Loucy (cell line): ENCODE results near the gene EEPD1.

Experiments
- H2AFZ ChIP-seq: fragments of 200-600 bp; sonication (generic); 2 replicates; pipeline ENCODE4 v1.6.0; 2016; ENCODE audit warnings: antibody characterized with exemption, mild to moderate bottlenecking, low read length, moderate library complexity
- H3F3A ChIP-seq: fragments of 200-600 bp; 2 replicates; pipeline ENCODE4 v1.6.0; 2016; ENCODE audit warnings: antibody characterized with exemption, low read depth, mild to moderate bottlenecking
- H3K27me3 ChIP-seq: fragments of 200-600 bp; sonication (generic); 2 replicates; pipeline ENCODE4 v1.6.1; 2014; ENCODE audit warnings: low read length, mild to moderate bottlenecking; ENCODE audit not compliant: insufficient read depth, poor library complexity, severe bottlenecking
- H3K36me3 ChIP-seq: fragments of 200-600 bp; sonication (generic); 2 replicates; pipeline ENCODE4 v1.6.1; 2016; ENCODE audit warnings: low read length; ENCODE audit not compliant: insufficient read depth
- H3K4me1 ChIP-seq: fragments of 200-600 bp; sonication (generic); 2 replicates; pipeline ENCODE4 v1.5.1; 2014; ENCODE audit warnings: low read length, mild to moderate bottlenecking; ENCODE audit not compliant: insufficient read depth, poor library complexity, severe bottlenecking
- H3K4me2 ChIP-seq: fragments of 200-600 bp; sonication (generic); 2 replicates; pipeline ENCODE4 v1.6.0; 2014; ENCODE audit warnings: antibody characterized with exemption, low read length, low read depth, mild to moderate bottlenecking; ENCODE audit not compliant: poor library complexity, severe bottlenecking
- H3K4me3 ChIP-seq: fragments of 200-600 bp; sonication (generic); 2 replicates; pipeline ENCODE4 v1.5.1; 2014; ENCODE audit warnings: low read length, mild to moderate bottlenecking, mixed read lengths; ENCODE audit not compliant: poor library complexity, severe bottlenecking
- H3K79me2 ChIP-seq: fragments of 200-600 bp; sonication (generic); 2 replicates; pipeline ENCODE4 v1.6.1; 2014; ENCODE audit warnings: low read length; ENCODE audit not compliant: insufficient read depth
- H3K9ac ChIP-seq: fragments of 200-600 bp; sonication (generic); 2 replicates; pipeline ENCODE4 v1.6.0; 2014; ENCODE audit warnings: mild to moderate bottlenecking, low read depth, low read length, moderate library complexity; ENCODE audit not compliant: poor library complexity, severe bottlenecking
- H3K9me2 ChIP-seq: fragments of 200-600 bp; sonication (generic); replicated peaks from 2 replicates; pipeline ENCODE4 v1.6.1; 2016; ENCODE audit warnings: low read depth, low read length, mixed read lengths
- H3K9me3 ChIP-seq: fragments of 200-600 bp; sonication (generic); 2 replicates; pipeline ENCODE4 v1.6.1; 2014; ENCODE audit warnings: mild to moderate bottlenecking, antibody characterized with exemption, low read length, low read depth; ENCODE audit not compliant: insufficient read depth
- H4K20me1 ChIP-seq: fragments of 200-600 bp; sonication (generic); 2 replicates; pipeline ENCODE4 v1.6.0; 2014; ENCODE audit warnings: antibody characterized with exemption, low read length, mild to moderate bottlenecking; ENCODE audit not compliant: insufficient read depth, poor library complexity, severe bottlenecking
- EZH2phosphoT487 ChIP-seq: fragments of 200-600 bp; IDR thresholded peaks from 2 replicates; pipeline ENCODE4 v1.6.1; 2018; ENCODE audit warnings: antibody characterized with exemption, mild to moderate bottlenecking, moderate library complexity, borderline replicate concordance
- TF ChIP-seq, protein P1 (sequence below): fragments of 200-600 bp; sonication (generic); conservative IDR thresholded peaks from 2 replicates; pipeline ENCODE4 v1.5.1; 2014; ENCODE audit warnings: mild to moderate bottlenecking, antibody characterized with exemption, low read length

The EEPD1 gene

DNA sequence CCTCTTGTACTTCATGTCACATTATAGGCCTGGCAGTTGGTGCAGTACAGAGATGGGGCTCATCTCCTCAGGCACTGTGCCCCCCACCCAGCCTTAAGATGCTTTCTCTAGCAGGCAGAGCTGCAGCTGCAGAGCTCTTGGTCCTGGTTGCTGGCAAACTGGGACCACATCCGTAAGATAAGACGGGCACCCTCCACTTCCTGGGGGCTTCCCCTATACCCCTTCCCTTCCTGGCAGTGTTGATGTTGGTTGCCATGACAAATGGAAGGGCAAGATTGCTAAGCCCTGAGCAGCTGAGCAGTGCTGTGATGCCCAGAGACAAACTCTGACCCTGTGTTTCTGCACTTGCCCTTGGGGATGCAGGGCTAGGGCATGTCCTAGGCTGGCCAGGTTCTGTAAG is 133.2 kb downstream of the EEPD1 start:
- no peaks in the 10 kb centered on the region for H3K27me3 ChIP-seq
- no peaks in the 10 kb centered on the region for H4K20me1 ChIP-seq
- peaks cover 8% of the 10 kb centered on the region; the same call in 1 of the 2 replicates for H3K79me2 ChIP-seq
- no peak overlapping the region for H2AFZ ChIP-seq
- H3K9ac ChIP-seq: peak overlapping the region; percentile 64
- no peak overlapping the region for H3K4me3 ChIP-seq
- no peaks in the 10 kb centered on the region for H3K9me2 ChIP-seq
- peaks cover 79% of the 10 kb centered on the region for H3K4me1 ChIP-seq
- H3K36me3 ChIP-seq: no peaks in the 10 kb centered on the region
- TF ChIP-seq, protein P1, sequence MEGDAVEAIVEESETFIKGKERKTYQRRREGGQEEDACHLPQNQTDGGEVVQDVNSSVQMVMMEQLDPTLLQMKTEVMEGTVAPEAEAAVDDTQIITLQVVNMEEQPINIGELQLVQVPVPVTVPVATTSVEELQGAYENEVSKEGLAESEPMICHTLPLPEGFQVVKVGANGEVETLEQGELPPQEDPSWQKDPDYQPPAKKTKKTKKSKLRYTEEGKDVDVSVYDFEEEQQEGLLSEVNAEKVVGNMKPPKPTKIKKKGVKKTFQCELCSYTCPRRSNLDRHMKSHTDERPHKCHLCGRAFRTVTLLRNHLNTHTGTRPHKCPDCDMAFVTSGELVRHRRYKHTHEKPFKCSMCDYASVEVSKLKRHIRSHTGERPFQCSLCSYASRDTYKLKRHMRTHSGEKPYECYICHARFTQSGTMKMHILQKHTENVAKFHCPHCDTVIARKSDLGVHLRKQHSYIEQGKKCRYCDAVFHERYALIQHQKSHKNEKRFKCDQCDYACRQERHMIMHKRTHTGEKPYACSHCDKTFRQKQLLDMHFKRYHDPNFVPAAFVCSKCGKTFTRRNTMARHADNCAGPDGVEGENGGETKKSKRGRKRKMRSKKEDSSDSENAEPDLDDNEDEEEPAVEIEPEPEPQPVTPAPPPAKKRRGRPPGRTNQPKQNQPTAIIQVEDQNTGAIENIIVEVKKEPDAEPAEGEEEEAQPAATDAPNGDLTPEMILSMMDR: no peak
- no peak for TF ChIP-seq EZH2phosphoT487
- H3K4me2 ChIP-seq: peak overlapping the region; percentile 26
- H3K9me3 ChIP-seq: no peaks in the 10 kb centered on the region
- 0 out of 2 replicates have a peak, but pooled peaks cover 13% of the 10 kb centered on the region for H3F3A ChIP-seq

GRCh38 chr7:36286688-36287087 is 133.6 kb downstream of the EEPD1 start:
- peaks cover 8% of the 10 kb centered on the region; the same call in 1 of the 2 replicates for H3K79me2 ChIP-seq
- H3K4me2 ChIP-seq: peak overlapping the region; percentile 26
- H3K36me3 ChIP-seq: no peaks in the 10 kb centered on the region
- H3K9me2 ChIP-seq: no peaks in the 10 kb centered on the region
- H3K9me3 ChIP-seq: no peaks in the 10 kb centered on the region
- TF ChIP-seq, protein P1: no peak
- no peak for TF ChIP-seq EZH2phosphoT487
- H3K4me3 ChIP-seq: no peak overlapping the region
- peak overlapping the region; percentile 64 for H3K9ac ChIP-seq
- no peak overlapping the region for H2AFZ ChIP-seq
- H3F3A ChIP-seq: 0 out of 2 replicates have a peak, but pooled peaks cover 13% of the 10 kb centered on the region
- no peaks in the 10 kb centered on the region for H4K20me1 ChIP-seq
- peaks cover 78% of the 10 kb centered on the region for H3K4me1 ChIP-seq
- no peaks in the 10 kb centered on the region for H3K27me3 ChIP-seq

- no peaks in the 10 kb centered on the region for H4K20me1 ChIP-seq
- H3K9ac ChIP-seq: peak overlapping the region; percentile 64
- H3K36me3 ChIP-seq: no peaks in the 10 kb centered on the region
- peak overlapping the region; percentile 40 for H2AFZ ChIP-seq
- TF ChIP-seq, protein P1: 0 out of 2 replicates have a peak, but pooled peaks have one; percentile 7
- no peak for TF ChIP-seq EZH2phosphoT487
- H3K4me3 ChIP-seq: peak overlapping the region; percentile 66
- H3K4me2 ChIP-seq: peak overlapping the region; percentile 75
- H3K9me2 ChIP-seq: no peaks in the 10 kb centered on the region
- H3K4me1 ChIP-seq: peaks cover 77% of the 10 kb centered on the region
- H3F3A ChIP-seq: 0 out of 2 replicates have a peak, but pooled peaks cover 11% of the 10 kb centered on the region
- peaks cover 8% of the 10 kb centered on the region; the same call in 1 of the 2 replicates for H3K79me2 ChIP-seq
- H3K9me3 ChIP-seq: no peaks in the 10 kb centered on the region
- H3K27me3 ChIP-seq: no peaks in the 10 kb centered on the region
Measured at GRCh38 chr7:36287371-36288241, 134.6 kb downstream of the EEPD1 start.
